ENCODE data around the gene SCAF8.
"Not testable (repeated sequence)": the region's sequence is repeated elsewhere in the genome, so short reads cannot be mapped to it uniquely, and the experiment has no call there.

The SCAF8 gene

GRCh38 chr6:154768280-154768679 is 35.1 kb downstream of the SCAF8 start:
- DNase-seq (ENCODE audit: low read depth in 4 of 4, low spot score in 1 of 4): no peak

GRCh38 chr6:154773610-154774089 is 40.4 kb downstream of the SCAF8 start:
- DNase-seq (ENCODE audit: low read depth in 4 of 4, low spot score in 1 of 4): no peak

- DNase-seq (ENCODE audit: low read depth in 4 of 4, low spot score in 1 of 4): not testable (repeated sequence)
Measured at GRCh38 chr6:154779157-154779556, 45.9 kb downstream of the SCAF8 start.

- no peak for DNase-seq (ENCODE audit: low read depth in 4 of 4, low spot score in 1 of 4)
Measured at GRCh38 chr6:154782193-154782592, 49.0 kb downstream of the SCAF8 start.

GRCh38 chr6:154783229-154783628 is 50.0 kb downstream of the SCAF8 start:
- DNase-seq (ENCODE audit: low read depth in 4 of 4, low spot score in 1 of 4): no peak

GRCh38 chr6:154785075-154785474 is 51.9 kb downstream of the SCAF8 start:
- DNase-seq (ENCODE audit: low read depth in 4 of 4, low spot score in 1 of 4): no peak

GRCh38 chr6:154786144-154786868 is 53.1 kb downstream of the SCAF8 start:
- no peak for DNase-seq (ENCODE audit: low read depth in 4 of 4, low spot score in 1 of 4)

GRCh38 chr6:154791556-154792317 is 58.5 kb downstream of the SCAF8 start:
- no peak for DNase-seq (ENCODE audit: low read depth in 4 of 4, low spot score in 1 of 4)

- DNase-seq (ENCODE audit: low read depth in 4 of 4, low spot score in 1 of 4): no peak
Measured at GRCh38 chr6:154792325-154792724, 59.1 kb downstream of the SCAF8 start.

- no peak for DNase-seq (ENCODE audit: low read depth in 4 of 4, low spot score in 1 of 4)
Measured at GRCh38 chr6:154792761-154793160, 59.5 kb downstream of the SCAF8 start.

- DNase-seq (ENCODE audit: low read depth in 4 of 4, low spot score in 1 of 4): no peak
Measured at GRCh38 chr6:154796484-154796883, 63.3 kb downstream of the SCAF8 start.

- no peak for DNase-seq (ENCODE audit: low read depth in 4 of 4, low spot score in 1 of 4)
Measured at GRCh38 chr6:154797857-154798256, 64.6 kb downstream of the SCAF8 start.

GRCh38 chr6:154800338-154800737 is 67.1 kb downstream of the SCAF8 start:
- DNase-seq (ENCODE audit: low read depth in 4 of 4, low spot score in 1 of 4): no peak

- DNase-seq (ENCODE audit: low read depth in 4 of 4, low spot score in 1 of 4): no peak
Measured at GRCh38 chr6:154805288-154805911, 72.2 kb downstream of the SCAF8 start.

GRCh38 chr6:154806804-154807203 is 73.6 kb downstream of the SCAF8 start:
- DNase-seq (ENCODE audit: low read depth in 4 of 4, low spot score in 1 of 4): no peak

GRCh38 chr6:154811663-154812062 is 78.4 kb downstream of the SCAF8 start:
- DNase-seq (ENCODE audit: low read depth in 4 of 4, low spot score in 1 of 4): not testable (repeated sequence)

- no peak for DNase-seq (ENCODE audit: low read depth in 4 of 4, low spot score in 1 of 4)
Measured at GRCh38 chr6:154814063-154814462, 80.8 kb downstream of the SCAF8 start.

- no peak for DNase-seq (ENCODE audit: low read depth in 4 of 4, low spot score in 1 of 4)
Measured at GRCh38 chr6:154815938-154816820, 83.0 kb downstream of the SCAF8 start.

GRCh38 chr6:154821099-154821498 is 87.9 kb downstream of the SCAF8 start:
- no peak for DNase-seq (ENCODE audit: low read depth in 4 of 4, low spot score in 1 of 4)

- DNase-seq (ENCODE audit: low read depth in 4 of 4, low spot score in 1 of 4): no peak
Measured at GRCh38 chr6:154821638-154822037, 88.4 kb downstream of the SCAF8 start.
